Motor neuron (in vitro differentiated cells): ENCODE measurements around the gene CFAP206. TPM values are rescaled to one million over a fixed set of nuclear protein-coding genes. Genes with fewer than 3 reads are reported as not detected.
"Not testable (repeated sequence)": the region's sequence is repeated elsewhere in the genome, so short reads cannot be mapped to it uniquely, and the experiment has no call there.

Experiments used
- ATAC-seq, 8 experiments: fragments of 200-7000 bp; cut with Tn5 transposase; replicated peaks in 6 of 8; 2 replicates each; pipeline ENCODE4 v1.8.0; 2021; ENCODE audit warnings: mild to moderate bottlenecking in 8 of 8, moderate library complexity in 8 of 8
- H3K27ac ChIP-seq, 2 donors: fragments of 250-450 bp; sonication (Bioruptor Pico); 2 replicates each; pipeline ENCODE4 v1.9.0; 2021; ENCODE audit warnings: antibody characterized with exemption in 2 of 2, mild to moderate bottlenecking in 2 of 2, moderate library complexity in 1 of 2
- H3K4me1 ChIP-seq, 2 donors: fragments of 250-450 bp; sonication (Bioruptor Pico); replicated peaks in 1 of 2; 2 replicates each; pipeline ENCODE4 v1.6.1; 2021; ENCODE audit warnings: antibody characterized with exemption in 2 of 2, mild to moderate bottlenecking in 2 of 2, moderate library complexity in 1 of 2
- H3K4me3 ChIP-seq, 5 donors: fragments of 250-450 bp; sonication (Bioruptor Pico); 2 replicates each; pipeline ENCODE4 v1.9.0; 2021; ENCODE audit warnings: antibody characterized with exemption in 5 of 5, mild to moderate bottlenecking in 5 of 5, moderate library complexity in 4 of 5
- WGBS, 10 experiments: fragments of 450-650 bp; shearing (Covaris generic); methylation state at CpG; one replicate each; pipeline ENCODE4 v1.0.0; 2022; 5-methylcytosine and 5-hydroxymethylcytosine counted together
- in situ Hi-C, 9 experiments: fragments of 400-800 bp; cut with MboI; loops; one replicate each; pipeline ENCODE4 v1.15.0; 2021; ENCODE audit warnings: low sequenced_read_pairs in 9 of 9, low pct_unique_long_range_greater_than_20kb in 2 of 9; ENCODE audit not compliant: unreplicated experiment in 9 of 9
- total RNA-seq, 8 experiments: library from RNA; unstranded; fragments of 300-600 nt; gene quantifications; 2 replicates each; pipeline versions ENCODE4 v1.2.3 to v1.2.4, GENCODE V29; 2022

CFAP206 gene
- total RNA-seq, 8 experiments from 2014 or later = 0.17 to 14.4 (median 2.8) TPM; not detected in 1

DNA sequence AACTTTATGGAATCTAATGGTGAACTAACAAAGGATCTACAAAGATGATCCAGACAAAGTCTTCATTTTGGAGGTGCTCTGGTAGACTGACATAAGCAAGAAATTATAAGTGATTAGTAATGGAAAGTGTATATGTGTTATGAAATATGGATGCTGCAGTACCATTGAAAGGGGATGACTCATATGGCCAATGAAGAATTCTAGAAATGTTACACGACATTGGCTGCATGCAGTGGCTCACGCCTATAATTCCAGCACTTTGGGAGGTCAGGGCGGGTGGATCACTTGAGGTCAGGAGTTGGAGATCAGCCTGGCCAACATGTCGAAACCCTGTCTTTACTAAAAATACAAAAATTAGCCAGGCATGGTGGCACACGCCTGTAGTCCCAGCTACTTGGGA is 23.5 kb downstream of the CFAP206 start:
- no peak overlapping the region for H3K4me3 ChIP-seq
- WGBS, 10 experiments = 20 to 100% (median 86%) methylated on average over 1 to 5 of the region's 5 CpGs; no CpG with 5 or more reads in 1 of the 10 experiments
- H3K27ac ChIP-seq = no peak overlapping the region
- H3K4me1 ChIP-seq = no peaks in the 10 kb centered on the region
- no peak for ATAC-seq
- in situ Hi-C loops = no loop called here

DNA sequence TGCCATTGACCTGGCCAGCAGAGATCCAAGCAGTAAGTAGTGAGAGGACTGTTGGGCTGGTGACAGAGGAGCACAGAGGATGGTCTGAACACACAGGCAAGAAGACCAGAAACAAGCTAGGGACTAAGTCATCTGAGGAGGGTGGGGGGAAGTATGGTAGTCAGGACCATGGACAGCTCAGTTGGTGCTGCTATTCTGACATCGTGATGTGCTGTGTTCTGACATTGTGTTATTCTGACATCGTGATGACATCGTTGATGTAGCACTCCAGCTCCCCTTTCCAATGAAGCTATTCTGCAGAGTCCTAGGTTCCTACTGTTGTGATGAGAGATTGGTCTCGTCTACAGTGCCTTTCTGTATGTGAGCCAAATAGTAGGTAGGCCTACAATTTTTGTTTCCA is 28.7 kb downstream of the CFAP206 start:
- Histone ChIP-seq H3K27ac (no peak overlapping the region), H3K4me3 (no peak overlapping the region), H3K4me1 (no peaks in the 10 kb centered on the region)
- 0 to 50% (median 18%) methylated on average over 1 to 4 of the region's 4 CpGs; no CpG with 5 or more reads in 2 of the 10 experiments for WGBS, 10 experiments
- ATAC-seq = peak; percentile 32 to 92 (median 64)
- in situ Hi-C loops = no loop called here

DNA sequence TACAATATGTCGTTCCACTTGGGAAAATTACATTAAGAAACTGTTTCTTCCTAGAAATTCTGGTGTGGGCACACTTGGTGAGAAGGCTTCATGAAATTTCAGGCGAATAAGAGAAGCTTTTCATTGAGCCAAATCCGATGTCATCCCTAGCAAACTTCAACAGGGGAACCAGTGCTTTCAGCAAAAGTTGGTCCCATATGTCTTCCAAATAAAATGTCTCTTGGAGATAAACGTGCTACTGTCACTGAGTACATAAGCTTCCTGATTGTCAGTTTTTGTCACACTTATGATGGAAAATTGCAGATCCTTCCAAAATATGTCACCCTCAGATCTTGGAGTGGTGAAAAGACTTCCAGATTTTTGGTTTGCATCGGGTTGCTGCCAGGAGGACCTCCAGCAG is 33.9 kb downstream of the CFAP206 start:
- in situ Hi-C loops = no loop called here
- ATAC-seq = no peak
- H3K4me3 ChIP-seq = no peak overlapping the region
- H3K4me1 ChIP-seq = no peaks in the 10 kb centered on the region
- WGBS, 10 experiments = 15 to 100% (median 71%) methylated on average over 1 to 5 of the region's 5 CpGs; no CpG with 5 or more reads in 1 of the 10 experiments
- no peak overlapping the region for H3K27ac ChIP-seq

DNA sequence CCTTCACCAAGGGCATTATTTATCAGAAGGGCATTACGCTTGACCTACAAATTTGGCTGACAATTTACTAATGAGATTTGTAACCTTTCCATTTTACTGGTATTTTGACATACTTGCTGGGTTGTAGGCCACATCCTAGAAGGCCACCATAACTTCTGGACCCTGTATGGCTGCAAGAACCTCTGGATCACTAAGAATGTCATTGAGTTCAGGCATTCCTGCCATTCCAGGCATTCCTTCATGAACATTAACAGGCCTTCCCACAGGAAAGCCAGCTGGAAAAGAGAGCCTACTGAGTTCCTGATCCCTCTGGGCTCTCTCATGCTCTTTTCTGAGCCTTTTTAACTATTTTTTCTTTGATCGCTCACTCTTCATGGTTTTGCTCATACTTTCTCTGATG is 36.6 kb downstream of the CFAP206 start:
- 29 to 100% (median 91%) methylated on average over 1 to 2 of the region's 2 CpGs; no CpG with 5 or more reads in 2 of the 10 experiments for WGBS, 10 experiments

GRCh38 chr6:87465051-87465450 is 57.3 kb downstream of the CFAP206 start:
- 42 to 100% (median 100%) methylated on average over 1 to 2 of the region's 2 CpGs; no CpG with 5 or more reads in 3 of the 10 experiments for WGBS, 10 experiments
- no peaks in the 10 kb centered on the region for H3K4me1 ChIP-seq
- in situ Hi-C loops = no loop called here

More for the DNA sequence above, 36.6 kb downstream of the CFAP206 start:
- H3K27ac ChIP-seq = no peak overlapping the region
- no peaks in the 10 kb centered on the region for H3K4me1 ChIP-seq
- no peak overlapping the region for H3K4me3 ChIP-seq
- peak in 1 of 8 experiments; percentile 18 for ATAC-seq
- in situ Hi-C loops = no loop called here

DNA sequence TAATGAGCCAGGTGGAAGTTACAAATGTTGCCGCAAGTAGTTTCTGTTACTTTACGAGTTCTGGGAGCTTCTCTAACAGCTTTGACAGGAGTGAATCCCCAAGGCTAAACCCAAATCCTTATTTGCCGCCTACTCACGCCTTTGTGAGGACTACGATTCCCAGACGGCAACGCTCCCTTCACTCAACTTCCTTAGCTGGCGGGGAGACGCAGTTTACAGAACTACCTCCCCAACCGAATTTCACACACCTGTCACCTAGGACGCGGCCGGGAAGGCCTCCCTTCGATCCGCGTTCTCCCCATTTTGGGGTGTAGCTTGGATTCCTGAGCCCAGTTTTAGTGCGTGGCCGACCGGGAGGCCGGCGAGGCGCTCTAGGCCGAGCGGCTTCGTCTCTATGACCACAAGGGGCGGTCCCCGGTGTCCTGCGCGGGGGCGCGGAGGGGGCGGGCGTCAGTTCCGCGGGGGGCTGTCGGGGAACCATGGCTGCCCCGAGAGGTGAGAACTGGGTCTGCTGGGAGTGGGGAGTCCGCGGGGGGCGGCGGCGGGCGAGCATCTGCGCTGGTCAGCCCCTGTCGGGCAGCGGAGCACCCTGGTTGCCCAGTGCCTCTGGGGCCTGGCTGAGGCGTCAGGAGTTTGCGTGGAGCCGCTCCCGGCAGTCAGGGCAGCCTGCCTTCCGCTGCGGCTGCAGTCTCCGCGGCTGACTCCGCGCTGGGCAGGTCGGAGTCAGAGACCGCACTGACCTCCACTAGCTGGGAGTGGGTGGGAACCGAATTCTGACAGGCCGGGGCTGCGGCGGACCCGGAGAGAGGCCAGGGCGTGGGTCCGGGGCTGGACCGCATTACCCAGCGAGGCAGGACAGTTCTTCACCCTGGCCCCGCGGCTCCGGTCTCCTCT is 65.0 kb downstream of the CFAP206 start, which contains the start of gene SLC35A1:
Gene SLC35A1, plus strand, starts transcription at position 450 of the 894 bp plus-strand sequence. Its CDS starts 30 bp downstream, at position 480.
- in situ Hi-C loops = no loop called here
- Histone ChIP-seq H3K27ac (peak within 1 kb of the TSS; percentile 61 to 79), H3K4me3 (peak within 1 kb of the TSS; percentile 77 to 97 (median 93)), H3K4me1 (peaks cover 0 to 7% of the 10 kb centered on the region in 2 donors)
- ATAC-seq = peak; percentile 84 to 95 (median 92)
- 0 to 4% (median 0%) methylated on average over 2 to 15 of the region's 70 CpGs; no CpG with 5 or more reads in 3 of the 10 experiments for whole genome bisulfite sequencing, 10 experiments

More at GRCh38 chr6:87465051-87465450, 57.3 kb downstream of the CFAP206 start:
- H3K27ac ChIP-seq = no peak overlapping the region
- H3K4me3 ChIP-seq = no peak overlapping the region
- no peak for ATAC-seq

- ATAC-seq = peak in 4 of 8 experiments; percentile 22 to 83 (median 36)
- in situ Hi-C loops = no loop called here
These were observed 65.7 kb downstream of the CFAP206 start for GRCh38 chr6:87473419-87473903.

GRCh38 chr6:87481931-87482330 is 74.2 kb downstream of the CFAP206 start:
- no peak for ATAC-seq
- in situ Hi-C loops = no loop called here
- Histone ChIP-seq H3K4me3 (no peak overlapping the region), H3K4me1 (no peaks in the 10 kb centered on the region), H3K27ac (no peak overlapping the region)
- 96 to 100% (median 99%) methylated on average over 3 of the region's 3 CpGs for WGBS, 10 experiments

More at GRCh38 chr6:87473419-87473903, 65.7 kb downstream of the CFAP206 start:
- peaks cover 0 to 7% of the 10 kb centered on the region in 2 donors for H3K4me1 ChIP-seq
- WGBS, 10 experiments = 0 to 3% (median 0%) methylated on average over 2 to 8 of the region's 15 CpGs; no CpG with 5 or more reads in 3 of the 10 experiments
- peak overlapping the region in 1 of 2 donors; percentile 61 for H3K27ac ChIP-seq
- peak overlapping the region; percentile 77 to 97 (median 93) for H3K4me3 ChIP-seq

DNA sequence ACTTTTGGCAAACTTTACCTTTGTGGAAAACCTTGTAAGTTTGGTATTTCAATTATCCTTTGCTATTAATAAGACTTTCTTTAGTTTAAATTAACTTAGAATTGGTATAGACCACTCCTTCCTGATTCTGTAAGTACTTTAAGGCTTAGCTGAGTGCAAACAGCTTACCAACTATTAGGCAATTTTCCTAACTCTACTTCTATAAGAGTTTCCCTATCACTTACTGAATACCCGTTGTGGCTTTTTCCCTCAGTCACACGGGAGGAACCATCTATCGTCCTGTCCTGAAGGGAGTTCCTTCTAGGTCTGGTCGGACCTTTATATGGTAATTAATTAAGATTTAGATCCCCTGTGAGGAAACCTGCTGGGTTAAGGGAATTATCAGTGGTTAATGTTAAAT is 74.6 kb downstream of the CFAP206 start:
- no peak for ATAC-seq
- no peak overlapping the region for H3K27ac ChIP-seq
- no peak overlapping the region for H3K4me3 ChIP-seq
- in situ Hi-C loops = no loop called here
- 76 to 100% (median 82%) methylated on average over 2 to 4 of the region's 4 CpGs; no CpG with 5 or more reads in 3 of the 10 experiments for WGBS, 10 experiments
- H3K4me1 ChIP-seq = no peaks in the 10 kb centered on the region

DNA sequence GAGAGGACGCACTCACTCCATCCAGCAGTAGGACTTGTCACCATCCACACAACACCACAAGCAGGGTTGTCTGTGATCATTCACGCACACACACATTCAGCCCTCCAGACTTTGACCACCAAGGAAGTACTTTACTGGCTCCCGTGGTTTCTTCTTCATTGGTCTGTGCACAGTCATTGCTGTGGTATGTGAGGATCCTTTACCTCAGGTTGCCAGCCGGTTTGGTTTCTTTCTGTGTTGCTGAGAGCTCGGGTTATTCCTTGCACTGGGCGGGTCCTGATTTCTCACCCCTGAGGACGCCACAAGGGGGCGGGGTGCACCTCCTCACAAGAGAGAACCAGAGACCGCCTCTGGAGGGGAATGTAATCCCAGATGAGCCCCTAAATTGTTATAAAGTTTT is 76.2 kb downstream of the CFAP206 start:
- ATAC-seq = peak in 1 of 8 experiments; percentile 18
- H3K27ac ChIP-seq = no peak overlapping the region
- WGBS, 10 experiments = 59 to 100% (median 74%) methylated on average over 1 to 5 of the region's 9 CpGs; no CpG with 5 or more reads in 4 of the 10 experiments
- H3K4me3 ChIP-seq = no peak overlapping the region
- no peaks in the 10 kb centered on the region for H3K4me1 ChIP-seq
- in situ Hi-C loops = no loop called here

- no peak overlapping the region for H3K27ac ChIP-seq
- H3K4me1 ChIP-seq = no peaks in the 10 kb centered on the region
- no peak for ATAC-seq
- in situ Hi-C loops = no loop called here
- H3K4me3 ChIP-seq = no peak overlapping the region
- 76 to 97% (median 93%) methylated on average over 4 to 7 of the region's 7 CpGs; no CpG with 5 or more reads in 1 of the 10 experiments for WGBS, 10 experiments
These were observed 76.7 kb downstream of the CFAP206 start for GRCh38 chr6:87484491-87484890.

- WGBS, 10 experiments = 68 to 100% (median 91%) methylated on average over 1 to 4 of the region's 4 CpGs
- Histone ChIP-seq H3K4me3 (no peak overlapping the region), H3K4me1 (no peaks in the 10 kb centered on the region), H3K27ac (no peak overlapping the region)
- ATAC-seq = no peak
- in situ Hi-C loops = no loop called here
These were observed 79.8 kb downstream of the CFAP206 start for GRCh38 chr6:87487555-87487954.

DNA sequence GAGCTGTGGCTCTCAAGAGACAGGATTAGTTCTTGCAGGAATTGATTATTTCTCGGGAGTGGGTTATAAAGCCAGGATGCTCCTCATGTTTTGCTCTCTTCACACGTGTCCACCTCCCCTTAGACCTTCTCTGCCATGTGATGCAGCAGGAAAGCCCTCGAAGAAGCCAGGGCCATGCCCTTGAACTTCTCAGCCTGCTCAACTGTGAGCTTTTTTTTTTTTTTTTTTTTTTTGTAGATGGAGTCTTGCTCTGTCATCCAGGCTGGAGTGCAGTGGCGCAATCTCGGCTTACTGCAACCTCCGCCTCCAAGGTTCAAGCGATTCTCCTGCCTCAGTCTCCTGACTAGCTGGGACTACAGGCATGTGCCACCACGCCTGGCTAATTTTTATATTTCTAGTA is 81.6 kb downstream of the CFAP206 start:
- ATAC-seq, in situ Hi-C loops, H3K4me3 ChIP-seq, H3K27ac ChIP-seq, H3K4me1 ChIP-seq: not testable (repeated sequence)
- WGBS, 10 experiments = 38 to 100% (median 93%) methylated on average over 1 to 7 of the region's 8 CpGs; no CpG with 5 or more reads in 2 of the 10 experiments
